GM23338 (cell line): ENCODE data around the gene PCP4. TPM values are rescaled to one million over a fixed set of nuclear protein-coding genes. Genes with fewer than 3 reads are reported as not detected.

Experiments used
- ATAC-seq: fragments of 200-7000 bp; cut with Tn5 transposase; 3 replicates; pipeline ENCODE4 v1.9.1; 2020
- DNase-seq: peaks from one replicate; pipeline ENCODE4 v3.0.0-alpha.2; 2015; ENCODE audit warnings: low spot score
- H2AFZ ChIP-seq: fragments of 200-600 bp; sonication (generic); 2 replicates; pipeline ENCODE4 v1.8.0; 2016; ENCODE audit warnings: antibody characterized with exemption, mild to moderate bottlenecking, moderate library complexity
- H3F3A ChIP-seq: fragments of 200-600 bp; sonication (generic); replicated peaks from 2 replicates; pipeline ENCODE4 v1.8.0; 2017; ENCODE audit warnings: antibody characterized with exemption, mixed run types, low read depth
- H3K27ac ChIP-seq: fragments of 200-600 bp; sonication (generic); 2 replicates; pipeline ENCODE4 v1.6.1; 2016; ENCODE audit warnings: low read depth
- H3K27me3 ChIP-seq: fragments of 200-600 bp; sonication (generic); 2 replicates; pipeline ENCODE4 v1.8.0; 2016; ENCODE audit warnings: mild to moderate bottlenecking, mixed run types, moderate library complexity; ENCODE audit not compliant: insufficient read depth
- H3K36me3 ChIP-seq: fragments of 200-600 bp; sonication (generic); 2 replicates; pipeline ENCODE4 v1.8.0; 2016; ENCODE audit warnings: mild to moderate bottlenecking; ENCODE audit not compliant: insufficient read depth
- H3K4me1 ChIP-seq: fragments of 200-600 bp; sonication (generic); 2 replicates; pipeline ENCODE4 v1.8.0; 2016; ENCODE audit warnings: mild to moderate bottlenecking, moderate library complexity; ENCODE audit not compliant: insufficient read depth
- H3K4me2 ChIP-seq: fragments of 200-600 bp; sonication (generic); 2 replicates; pipeline ENCODE4 v1.7.1; 2017; ENCODE audit warnings: mixed run types
- H3K4me3 ChIP-seq: fragments of 200-600 bp; sonication (generic); 2 replicates; pipeline ENCODE4 v1.6.1; 2016; ENCODE audit warnings: mixed run types
- H3K79me2 ChIP-seq: fragments of 200-600 bp; sonication (generic); replicated peaks from 2 replicates; pipeline ENCODE4 v1.8.0; 2017; ENCODE audit warnings: mild to moderate bottlenecking; ENCODE audit not compliant: insufficient read depth
- H3K9me2 ChIP-seq: fragments of 200-600 bp; sonication (generic); 2 replicates; pipeline ENCODE4 v1.8.0; 2017; ENCODE audit not compliant: insufficient read depth
- H4K20me1 ChIP-seq: fragments of 200-600 bp; sonication (generic); replicated peaks from 2 replicates; pipeline ENCODE4 v1.8.0; 2017; ENCODE audit warnings: mild to moderate bottlenecking; ENCODE audit not compliant: insufficient read depth
- H3K27ac Mint-ChIP-seq: 2 replicates; pipeline ENCODE4 v1.8.0; 2020; ENCODE audit warnings: inconsistent platforms, mild to moderate bottlenecking, moderate library complexity, mixed read lengths
- H3K27me3 Mint-ChIP-seq: 3 replicates; pipeline ENCODE4 v1.8.0; 2022; ENCODE audit warnings: low read depth, mild to moderate bottlenecking, moderate library complexity, mixed read lengths, inconsistent platforms; ENCODE audit not compliant: insufficient read depth, poor library complexity
- H3K36me3 Mint-ChIP-seq: 3 replicates; pipeline ENCODE4 v1.8.0; 2021; ENCODE audit warnings: low read depth, mild to moderate bottlenecking, inconsistent platforms, moderate library complexity, mixed read lengths
- H3K4me1 Mint-ChIP-seq: 3 replicates; pipeline ENCODE4 v1.8.0; 2020; ENCODE audit warnings: mild to moderate bottlenecking, inconsistent platforms, mixed read lengths
- H3K4me3 Mint-ChIP-seq: 3 replicates; pipeline ENCODE4 v1.8.0; 2021; ENCODE audit warnings: moderate library complexity, mild to moderate bottlenecking, inconsistent platforms, mixed read lengths
- H3K9me3 Mint-ChIP-seq: 3 replicates; pipeline ENCODE4 v1.8.0; 2020; ENCODE audit warnings: moderate library complexity, mild to moderate bottlenecking, inconsistent platforms, mixed read lengths
- CREB1 ChIP-seq: fragments of 250-450 bp; sonication (Bioruptor Pico); IDR thresholded peaks from 2 replicates; pipeline ENCODE4 v1.5.0; 2020; ENCODE audit warnings: low read depth, mild to moderate bottlenecking, moderate library complexity
- CTCF ChIP-seq, 2 experiments: fragments of 200-600 bp in 1 of 2; sonication (generic) in 1 of 2; conservative IDR thresholded peaks; 2 replicates each; pipeline versions ENCODE4 v1.5.1 to v1.6.1; 2016 to 2017; ENCODE audit warnings: antibody characterized with exemption in 2 of 2, low read depth in 2 of 2, mild to moderate bottlenecking in 2 of 2, moderate library complexity in 1 of 2
- ETS1 ChIP-seq: IDR thresholded peaks from 2 replicates; pipeline ENCODE4 v1.6.1; 2016; ENCODE audit warnings: antibody characterized with exemption
- EZH2 ChIP-seq: fragments of 200-600 bp; sonication (generic); IDR thresholded peaks from one replicate; pipeline ENCODE4 v1.8.0; 2017; ENCODE audit warnings: antibody characterized with exemption, mild to moderate bottlenecking, low read depth; ENCODE audit not compliant: unreplicated experiment
- POLR2AphosphoS5 ChIP-seq: IDR thresholded peaks from 2 replicates; pipeline ENCODE4 v1.6.1; 2016; ENCODE audit warnings: antibody characterized with exemption, low read depth
- REST ChIP-seq: IDR thresholded peaks from one replicate; pipeline ENCODE4 v1.6.1; 2018; ENCODE audit warnings: antibody characterized with exemption; ENCODE audit not compliant: unreplicated experiment
- STAT1 ChIP-seq: IDR thresholded peaks from one replicate; pipeline ENCODE4 v1.6.1; 2016; ENCODE audit warnings: antibody characterized with exemption; ENCODE audit not compliant: unreplicated experiment
- ZNF331 ChIP-seq: fragments of 250-450 bp; sonication (Bioruptor Pico); IDR thresholded peaks from 2 replicates; pipeline ENCODE4 v1.5.0; 2020; ENCODE audit warnings: low read depth, mild to moderate bottlenecking, moderate library complexity
- polyA plus RNA-seq: library from polyadenylated mRNA; unstranded; fragments of >200 nt; fragmentation: Nextera tagmentation; extraction: Ambion mirVana; gene quantifications from 2 replicates; pipeline ENCODE4 v1.2.1, GENCODE V29; 2016
- total RNA-seq: library from RNA; depleted of rRNA; stranded (reverse); fragments of >200 nt; shearing (Covaris generic); gene quantifications from 2 replicates; pipeline ENCODE4 v1.2.3, GENCODE V29; 2014

The PCP4 gene
- total and polyA plus RNA-seq, 2 experiments from 2014 or later = 7.3 TPM; not detected in 1

DNA sequence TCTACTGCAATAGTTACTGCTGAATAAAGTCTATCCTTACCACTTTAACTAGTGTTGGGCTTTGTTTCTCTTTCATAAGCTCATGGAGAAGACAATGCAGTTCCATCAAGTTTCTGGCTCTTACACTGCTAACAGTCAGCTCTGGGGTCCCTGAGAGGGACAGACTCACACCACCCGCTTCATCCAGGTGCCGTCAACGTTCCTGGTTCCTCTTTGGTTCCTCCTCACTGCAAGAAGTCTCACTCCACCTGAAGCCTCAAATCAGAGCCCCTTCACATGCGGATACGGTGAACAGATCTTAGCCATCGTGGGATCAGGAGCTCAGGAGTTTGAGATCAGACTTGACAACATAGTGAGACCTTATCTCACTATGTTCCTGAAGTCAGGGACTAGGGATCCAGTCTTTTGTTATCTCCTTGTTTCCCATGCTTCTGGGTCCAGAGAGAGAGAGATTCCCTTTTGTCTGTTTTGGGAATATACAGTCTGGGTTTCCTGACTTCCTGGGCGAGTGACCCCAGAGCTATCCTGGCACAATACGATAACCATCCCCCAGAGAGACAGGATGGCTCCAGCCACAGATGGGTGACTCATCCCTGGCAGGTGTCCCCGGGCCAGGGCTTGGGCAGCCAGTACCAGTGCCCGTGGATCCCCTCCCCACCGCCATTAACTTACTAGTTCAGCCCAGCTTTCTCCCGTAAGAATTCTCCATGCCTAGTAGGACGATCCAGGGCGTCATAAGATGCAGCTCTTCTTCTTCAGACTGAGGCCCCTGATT, 14.3 kb upstream of the PCP4 start:
- Histone ChIP-seq H4K20me1 (no peaks in the 10 kb centered on the region), H3K4me1 (no peaks in the 10 kb centered on the region), H3F3A (no peaks in the 10 kb centered on the region), H3K4me3 (no peak overlapping the region), H3K27ac (no peak overlapping the region), H3K79me2 (no peaks in the 10 kb centered on the region), H3K36me3 (no peaks in the 10 kb centered on the region), H3K27me3 (no peaks in the 10 kb centered on the region), H3K9me2 (0 out of 2 replicates have a peak, but pooled peaks cover 9% of the 10 kb centered on the region), H3K4me2 (no peak overlapping the region), H2AFZ (no peak overlapping the region)
- Mint-ChIP-seq H3K4me3 (no peak overlapping the region), H3K9me3 (peaks cover 11% of the 10 kb centered on the region), H3K27me3 (peaks cover 15% of the 10 kb centered on the region), H3K4me1 (peaks cover 18% of the 10 kb centered on the region), H3K27ac (no peak overlapping the region; the same call in 1 of the 2 replicates), H3K36me3 (peaks cover 6% of the 10 kb centered on the region; the same call in 2 of the 3 replicates)
- TF ChIP-seq STAT1 (no peak), ZNF331 (no peak), CREB1 (no peak)
- DNase-seq (no peak), ATAC-seq (no peak)

- Histone ChIP-seq H3K36me3 (no peaks in the 10 kb centered on the region; the same call in 1 of the 2 replicates), H3K27me3 (no peaks in the 10 kb centered on the region), H4K20me1 (no peaks in the 10 kb centered on the region), H3F3A (no peaks in the 10 kb centered on the region), H3K9me2 (0 out of 2 replicates have a peak, but pooled peaks cover 10% of the 10 kb centered on the region), H3K4me1 (no peaks in the 10 kb centered on the region), H3K4me2 (no peak overlapping the region), H3K79me2 (no peaks in the 10 kb centered on the region), H3K27ac (no peak overlapping the region), H2AFZ (no peak overlapping the region), H3K4me3 (no peak overlapping the region)
- Mint-ChIP-seq H3K4me3 (no peak overlapping the region), H3K9me3 (peaks cover 24% of the 10 kb centered on the region), H3K27ac (no peak overlapping the region), H3K27me3 (peaks cover 12% of the 10 kb centered on the region), H3K4me1 (peaks cover 18% of the 10 kb centered on the region), H3K36me3 (peaks cover 13% of the 10 kb centered on the region)
- TF ChIP-seq CTCF (conservative IDR thresholded peaks at IDR 0.05; ENCODE audit: low read depth in 2 of 2) (peak; percentile 50 to 60), ETS1 (no peak)
- ATAC-seq = no peak
- peak; percentile 29 for DNase-seq
These were observed 12.7 kb upstream of the PCP4 start for GRCh38 chr21:39854572-39854971.

DNA sequence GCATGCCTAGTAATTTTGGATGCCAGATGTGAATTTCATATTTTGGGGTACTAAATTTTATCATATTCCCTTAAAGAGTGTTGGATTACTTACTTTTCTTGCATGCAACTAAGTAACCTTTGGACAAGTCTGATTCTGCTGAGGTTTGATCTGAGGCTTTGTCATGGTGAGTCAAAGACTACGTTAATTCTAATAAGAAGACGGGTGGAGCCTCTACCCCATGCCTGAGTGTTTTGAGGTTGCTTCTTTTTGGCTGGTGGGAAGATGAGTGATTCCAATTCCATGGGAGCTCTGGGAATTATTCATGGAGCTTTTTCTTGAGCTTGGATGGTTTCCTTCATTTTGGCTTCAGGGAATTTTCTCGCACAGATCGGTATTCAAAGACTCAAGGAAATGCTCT, 11.6 kb upstream of the PCP4 start:
- H3K27ac Mint-ChIP-seq = no peak overlapping the region
- DNase-seq (no peak), ATAC-seq (no peak)
- Histone ChIP-seq H3K27me3 (no peaks in the 10 kb centered on the region), H3K4me3 (no peak overlapping the region), H2AFZ (no peak overlapping the region), H4K20me1 (no peaks in the 10 kb centered on the region), H3K4me2 (no peak overlapping the region), H3K9me2 (0 out of 2 replicates have a peak, but pooled peaks cover 11% of the 10 kb centered on the region), H3K36me3 (no peaks in the 10 kb centered on the region; the same call in 1 of the 2 replicates), H3K27ac (no peak overlapping the region), H3K4me1 (no peaks in the 10 kb centered on the region), H3F3A (no peaks in the 10 kb centered on the region), H3K79me2 (no peaks in the 10 kb centered on the region)
- H3K27me3 Mint-ChIP-seq = peaks cover 12% of the 10 kb centered on the region
- peaks cover 18% of the 10 kb centered on the region for H3K4me1 Mint-ChIP-seq
- H3K9me3 Mint-ChIP-seq = peaks cover 24% of the 10 kb centered on the region
- peaks cover 13% of the 10 kb centered on the region for H3K36me3 Mint-ChIP-seq
- no peak overlapping the region for H3K4me3 Mint-ChIP-seq
- TF ChIP-seq REST (no peak), CTCF (conservative IDR thresholded peaks at IDR 0.05; ENCODE audit: low read depth in 2 of 2) (no peak), ZNF331 (no peak), POLR2AphosphoS5 (no peak), EZH2 (no peak)
